CD1c-positive myeloid dendritic cell (primary cell): ENCODE measurements around the gene ZNF232.
A peak's percentile ranks its signal among the peaks of the same experiment; 100 is the strongest.
"Not testable (repeated sequence)": the region's sequence is repeated elsewhere in the genome, so short reads cannot be mapped to it uniquely, and the experiment has no call there.

Experiments used
- DNase-seq: peaks from one replicate; pipeline ENCODE4 v3.0.0-alpha.2; 2016; ENCODE audit errors: extremely low spot score

Gene ZNF232

GRCh38 chr17:5129770-5130169, 18.1 kb upstream of the ZNF232 start:
- DNase-seq, result not testable (repeated sequence)

GRCh38 chr17:5128905-5129535, 17.3 kb upstream of the ZNF232 start:
- DNase-seq, result no peak

GRCh38 chr17:5128387-5128786, 16.7 kb upstream of the ZNF232 start:
- DNase-seq, result not testable (repeated sequence)

DNA sequence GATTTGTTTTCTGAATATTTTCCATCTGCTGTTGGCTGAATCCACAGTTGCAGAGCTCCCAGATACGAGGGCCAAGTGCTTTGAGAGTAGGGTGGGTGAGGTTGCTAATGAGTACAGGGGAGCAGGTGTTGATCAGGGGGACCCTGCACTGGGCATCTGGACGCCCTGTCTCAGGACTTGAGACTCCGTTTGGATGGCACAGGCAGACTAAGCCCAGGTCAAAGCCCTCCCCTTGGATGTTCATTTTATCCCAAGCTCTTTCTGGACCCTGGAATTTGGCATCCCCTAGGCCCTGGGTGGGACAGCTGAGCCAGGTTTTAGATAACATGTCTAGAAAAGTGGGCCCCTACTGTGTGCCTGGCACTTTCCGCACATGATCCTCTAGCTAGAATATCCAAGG, 16.2 kb upstream of the ZNF232 start:
- DNase-seq, result no peak

- no peak for DNase-seq
Measured at GRCh38 chr17:5126719-5127488, 15.2 kb upstream of the ZNF232 start.

DNA sequence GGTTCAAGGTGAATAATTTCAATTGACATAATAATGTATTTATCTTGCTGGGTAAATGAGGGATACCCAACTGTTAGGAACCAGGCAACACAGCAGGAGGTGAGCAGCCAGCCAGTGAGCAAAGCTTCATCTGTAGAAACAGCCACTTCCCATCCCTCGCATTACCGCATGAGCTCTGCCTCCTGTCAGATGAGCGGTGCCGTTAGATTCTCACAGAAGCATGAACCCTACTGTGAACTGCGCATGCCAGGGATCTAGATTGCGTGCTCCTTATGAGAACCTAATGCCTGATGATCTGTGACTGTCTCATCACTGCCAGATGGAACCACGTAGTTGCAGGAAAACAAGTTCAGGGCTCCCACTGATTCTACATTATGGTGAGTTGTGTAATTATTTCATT, 13.2 kb upstream of the ZNF232 start:
- not testable (repeated sequence) for DNase-seq

DNA sequence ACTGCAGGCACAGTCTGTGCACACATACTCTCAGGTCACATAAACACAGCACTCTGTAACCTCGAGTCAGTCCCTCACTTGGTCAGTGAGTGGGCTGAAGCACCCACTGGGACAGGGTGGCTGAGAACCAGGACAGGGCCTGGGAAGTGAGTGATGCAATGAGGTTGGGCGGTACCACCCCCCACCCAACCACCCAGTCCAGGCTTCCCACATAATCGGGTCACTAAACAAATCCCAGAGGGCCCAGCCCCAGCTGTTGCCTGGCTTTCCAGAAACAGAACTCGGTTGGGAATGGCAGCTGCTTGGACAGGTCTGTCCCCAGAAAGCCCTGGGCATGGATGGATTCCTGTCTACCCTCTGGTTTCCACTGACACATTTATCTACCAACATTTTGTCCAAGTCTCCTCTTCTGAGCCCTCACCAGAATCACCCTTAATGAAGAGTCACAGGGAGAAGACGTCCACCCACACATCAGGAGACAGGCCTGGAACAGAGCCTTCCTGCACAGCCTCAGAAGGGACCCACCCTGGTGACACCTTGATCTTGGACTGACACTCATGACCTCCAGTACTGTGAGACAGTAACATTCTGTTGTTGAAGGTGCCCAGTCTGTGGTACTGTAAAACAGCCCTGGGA, 12.6 kb upstream of the ZNF232 start:
- DNase-seq, result not testable (repeated sequence)

DNA sequence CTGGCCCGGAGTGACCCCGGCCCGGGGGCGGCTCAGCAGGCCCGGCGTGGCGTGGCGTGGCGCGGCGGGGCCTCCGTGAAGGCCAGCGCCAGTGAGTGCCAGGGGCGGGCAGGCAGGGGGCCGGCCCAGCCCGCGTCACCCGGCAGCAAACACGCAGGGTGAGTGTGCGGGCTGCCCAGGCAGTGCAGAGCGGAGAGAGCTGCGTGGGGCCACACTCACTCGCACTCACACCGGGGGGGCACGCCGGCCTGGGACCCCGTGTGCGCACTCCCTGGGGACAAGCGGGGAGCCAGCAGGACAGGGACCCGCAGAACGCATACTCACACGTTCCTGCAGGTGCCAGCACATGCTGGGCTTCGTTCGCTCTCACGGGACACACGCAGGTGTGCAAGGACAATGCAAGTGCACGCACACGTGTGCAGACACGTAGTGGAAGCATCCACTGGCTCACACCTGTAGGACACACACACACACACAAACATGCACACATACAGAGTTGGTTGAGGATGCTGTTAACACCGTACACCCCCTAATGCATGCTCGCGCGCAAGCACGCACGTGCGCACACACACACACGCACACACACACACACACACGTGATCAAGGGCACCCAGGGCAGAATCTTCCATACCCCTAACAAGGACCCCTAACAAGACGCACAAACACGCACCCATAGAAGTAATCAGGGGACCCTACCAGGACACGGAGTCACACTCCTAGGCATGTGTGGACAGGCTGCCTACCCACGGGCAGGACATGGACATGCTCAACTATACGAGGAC, 11.9 kb upstream of the ZNF232 start:
- DNase-seq, result no peak

DNA sequence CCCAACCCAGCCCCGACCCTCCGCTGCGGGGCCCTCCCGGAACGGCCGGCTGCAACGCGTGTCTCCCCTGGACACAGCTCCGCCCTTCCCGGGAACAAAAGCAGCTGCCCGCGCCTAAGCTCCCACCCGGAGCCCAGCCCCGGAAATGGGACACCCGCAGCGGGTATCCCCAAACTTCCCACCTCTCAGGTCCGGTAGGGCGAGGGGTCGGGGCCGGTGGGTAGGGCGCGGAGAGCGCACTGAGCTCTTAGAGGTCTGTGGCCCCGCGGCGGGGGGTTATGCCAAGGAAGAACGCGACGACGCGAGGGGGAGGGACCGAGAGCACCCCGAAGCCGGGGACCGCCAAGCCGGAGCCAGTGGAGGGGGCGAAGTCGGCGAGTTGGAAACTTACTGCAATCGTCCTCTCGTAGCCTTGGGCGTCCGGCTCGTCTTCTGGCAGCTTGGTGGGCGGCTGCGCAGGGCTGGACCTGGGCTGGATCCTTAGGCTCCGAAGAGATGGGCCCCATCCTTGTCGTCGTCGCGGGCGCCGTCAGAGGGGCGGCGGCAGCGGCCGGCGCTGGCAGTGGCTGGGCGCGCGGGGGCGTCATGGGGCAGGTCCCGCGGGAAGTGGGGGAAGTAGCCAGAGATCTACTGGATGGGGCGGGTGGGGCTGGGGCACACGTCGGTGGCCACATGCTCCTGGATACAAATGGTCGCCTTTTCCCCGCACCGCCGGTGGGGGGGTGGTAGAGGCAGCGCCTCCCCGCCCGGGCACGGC, 11.1 kb upstream of the ZNF232 start:
- DNase-seq, result peak; percentile 33

DNA sequence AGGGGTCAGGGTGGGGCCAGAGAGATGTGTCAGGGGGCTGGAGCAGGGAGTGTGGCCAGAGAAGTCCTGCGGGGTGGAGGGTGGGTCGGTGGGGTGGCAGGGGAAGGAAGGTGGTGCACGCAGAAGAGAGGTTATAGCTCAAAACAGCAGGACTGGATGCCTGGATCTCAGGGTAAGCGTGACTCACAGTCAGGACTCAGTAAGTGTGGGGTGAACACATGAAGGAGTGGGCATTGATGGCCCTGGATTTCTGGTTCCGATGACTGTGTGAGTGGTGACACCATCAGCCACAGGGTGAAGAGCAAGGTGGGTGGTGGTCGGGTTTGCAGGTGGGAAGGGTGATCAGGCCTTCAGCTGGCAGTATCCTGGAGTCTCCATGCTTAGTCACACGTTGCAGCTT, 10.4 kb upstream of the ZNF232 start:
- DNase-seq, result not testable (repeated sequence)

DNA sequence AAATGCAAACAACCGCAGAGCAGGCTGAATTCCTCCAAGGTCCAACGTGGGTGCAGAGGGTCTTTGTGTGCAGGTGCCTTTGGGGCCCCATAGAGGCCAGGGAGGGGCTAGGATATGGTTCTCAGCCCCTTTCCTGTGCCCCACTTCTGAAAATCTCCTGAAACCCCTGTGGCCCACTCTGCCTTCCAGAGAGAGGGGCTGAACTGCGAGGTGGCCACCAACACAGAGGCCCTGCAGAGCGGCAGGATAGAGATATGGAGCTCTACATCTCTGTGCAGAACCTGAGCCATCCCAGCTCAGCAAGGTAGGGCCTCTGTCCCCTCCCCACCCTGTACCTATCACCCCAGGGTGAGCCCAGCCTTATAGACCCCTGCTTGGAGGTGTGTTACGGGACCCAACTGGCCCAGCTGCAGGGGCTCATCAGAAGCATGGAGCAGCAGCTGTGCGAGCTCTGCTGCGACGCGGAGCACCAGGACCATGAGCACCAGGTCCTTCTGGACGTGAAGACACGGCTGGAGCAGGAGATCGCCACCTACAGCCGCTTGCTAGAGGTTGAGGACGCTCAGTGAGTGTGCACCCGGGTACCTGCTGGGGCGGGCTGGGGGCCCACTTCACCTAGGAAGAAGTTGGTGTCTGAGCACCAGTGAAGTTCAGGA, 9.6 kb upstream of the ZNF232 start:
- no peak for DNase-seq

GRCh38 chr17:5120436-5121185, 8.9 kb upstream of the ZNF232 start:
- DNase-seq, result not testable (repeated sequence)

DNA sequence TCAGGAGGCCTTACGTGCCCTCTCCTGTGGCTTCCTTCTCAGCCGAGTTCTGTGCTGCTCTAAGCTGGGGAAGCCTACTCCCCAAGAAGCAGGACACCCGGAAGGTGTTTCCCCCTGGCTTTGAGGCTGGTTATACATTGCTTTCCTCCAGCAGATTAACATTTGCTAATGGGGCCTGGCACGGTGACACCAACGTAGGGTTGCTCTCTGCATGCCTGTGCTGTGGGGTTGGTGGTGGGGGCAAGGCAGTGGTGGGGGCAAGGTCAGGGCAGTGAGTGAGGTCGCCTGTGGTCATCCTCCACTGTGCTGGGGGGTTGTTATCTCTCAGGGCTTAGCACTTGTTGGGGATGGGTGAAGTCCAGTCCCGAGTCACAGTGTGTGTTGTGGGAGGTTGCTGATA, 8.4 kb upstream of the ZNF232 start:
- DNase-seq, result no peak

- DNase-seq, result no peak
Measured at GRCh38 chr17:5118219-5118618, 6.5 kb upstream of the ZNF232 start.

DNA sequence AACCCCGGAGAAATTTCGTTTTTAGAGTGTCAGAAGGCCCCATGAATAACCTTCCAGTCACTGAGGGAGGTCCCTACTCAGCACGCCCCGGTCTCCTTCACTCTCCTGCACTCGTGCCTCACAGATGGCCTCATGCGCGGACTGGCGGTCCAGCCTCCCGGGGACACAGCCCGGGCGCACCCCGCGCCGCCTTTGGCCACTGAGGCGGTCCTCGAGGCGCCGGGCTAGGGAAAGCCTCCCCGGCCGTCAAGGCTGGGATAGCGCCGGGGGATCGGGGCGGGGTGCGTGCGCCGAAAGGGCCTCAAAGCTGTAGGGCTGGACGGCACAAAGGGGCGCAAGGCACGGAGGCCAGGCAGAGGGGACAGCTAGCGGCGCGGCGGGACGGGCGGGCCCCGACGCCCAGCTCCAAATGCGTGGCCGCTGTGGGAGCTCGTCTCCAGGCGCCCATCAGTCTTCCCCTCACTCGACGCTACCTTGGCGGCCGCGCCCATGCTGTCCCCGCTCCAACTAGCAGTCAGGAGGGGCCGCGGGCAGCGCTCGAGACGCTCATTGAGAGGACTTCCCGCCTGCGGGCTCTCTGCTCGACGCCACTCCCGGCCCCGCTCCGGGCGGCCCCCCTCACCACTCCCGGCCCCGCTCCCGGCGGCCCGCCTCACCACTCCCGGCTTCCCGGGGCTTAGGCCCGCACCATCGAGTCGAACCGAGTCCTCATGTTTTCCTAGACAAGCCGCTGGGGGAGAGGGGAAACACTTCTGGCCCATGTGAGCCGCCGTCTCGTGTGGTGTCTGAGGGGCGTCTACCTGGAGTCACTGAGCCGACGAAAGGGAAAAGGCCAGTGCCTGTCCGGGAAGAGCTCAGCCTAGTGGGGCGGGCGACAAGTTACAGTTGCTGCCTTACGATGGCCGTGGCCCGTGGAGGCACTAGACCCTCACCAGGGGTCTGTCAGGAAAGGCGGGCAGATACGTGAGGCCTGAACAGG, 4.3 kb upstream of the ZNF232 start, which contains the start of gene USP6:
Gene USP6, plus strand, starts transcription at position 360 of the 979 bp plus-strand sequence. CDS start 14,336 bp downstream, outside the sequence.
- DNase-seq, result no peak

GRCh38 chr17:5110816-5111215, 862 bp downstream of the ZNF232 start:
- peak; percentile 63 for DNase-seq

- DNase-seq, result no peak
Measured at GRCh38 chr17:5100832-5101231, 10.8 kb downstream of the ZNF232 start.

DNA sequence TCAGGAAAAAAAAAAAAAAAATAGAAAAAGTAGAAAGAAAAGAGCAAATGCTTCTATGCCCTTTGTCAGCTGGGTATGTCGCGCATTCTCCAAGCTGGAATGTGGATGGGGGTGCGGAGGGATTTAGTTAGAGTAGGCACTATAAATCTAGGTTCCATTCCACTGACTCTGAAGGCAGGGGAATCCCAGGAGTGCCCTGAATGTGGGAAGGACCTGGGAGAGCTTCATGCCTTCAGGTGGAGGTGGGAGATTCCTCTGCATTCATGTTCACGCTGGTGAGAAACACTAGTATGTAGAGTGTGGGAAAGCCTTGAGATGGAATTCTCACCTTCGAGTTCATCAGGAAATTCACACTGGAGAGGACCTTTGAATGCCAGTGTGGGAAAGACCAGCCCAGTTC, 12.4 kb downstream of the ZNF232 start:
- DNase-seq, result no peak
